Vagina (tissue), 2 donors: ENCODE data around the gene NUDT14.

Source experiments
- POLR2A ChIP-seq, 2 donors: fragments of 450-650 bp; IDR thresholded peaks; one replicate each; pipeline ENCODE4 v1.6.1; 2017; ENCODE audit warnings: antibody characterized with exemption in 2 of 2, mild to moderate bottlenecking in 2 of 2, moderate library complexity in 2 of 2
- POLR2AphosphoS5 ChIP-seq, 2 donors: sonication (generic); formaldehyde crosslinking; IDR thresholded peaks; one replicate each; pipeline ENCODE4 v1.9.0; 2017; ENCODE audit warnings: antibody characterized with exemption in 2 of 2, mild to moderate bottlenecking in 2 of 2, low read depth in 1 of 2; ENCODE audit not compliant: insufficient read depth in 1 of 2
- TF ChIP-seq, protein P1 (sequence below), 3 experiments: fragments of 450-650 bp in 2 of 3; fragments of 200-600 bp in 1 of 3; sonication (generic) in 1 of 3; IDR thresholded peaks; one replicate each; pipeline ENCODE4 v1.5.1; 2017 to 2019; ENCODE audit warnings: antibody characterized with exemption in 3 of 3, mild to moderate bottlenecking in 2 of 3, moderate library complexity in 2 of 3

DNA sequence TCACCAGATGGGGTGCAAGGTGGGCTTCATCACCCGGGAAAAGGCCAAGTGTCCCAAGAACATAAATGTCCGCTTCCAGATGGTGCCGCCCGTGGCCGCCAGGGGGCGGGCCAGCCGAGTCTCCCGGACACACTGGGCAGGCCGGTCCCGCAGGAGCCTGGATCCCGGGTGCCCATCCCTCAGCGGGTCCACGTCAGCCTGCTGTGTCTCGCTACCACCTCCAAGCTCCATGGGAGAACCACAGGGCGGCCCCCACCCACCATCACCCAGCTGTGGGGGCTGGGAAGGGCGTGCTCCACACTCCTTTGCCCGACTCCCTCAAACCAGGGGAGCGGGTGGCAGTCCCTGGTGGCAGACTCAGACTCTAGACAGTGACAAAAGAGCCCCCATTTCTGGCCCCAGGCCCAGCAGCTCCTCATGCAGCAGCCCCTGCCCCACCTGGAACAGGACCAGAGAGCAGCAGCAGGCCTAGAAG is 22.0 kb upstream of the NUDT14 start:
- TF ChIP-seq POLR2AphosphoS5 (IDR thresholded peaks at IDR 0.05; ENCODE audit: insufficient read depth in 1 of 2, low read depth in 1 of 2): no peak
- TF ChIP-seq, protein P1, sequence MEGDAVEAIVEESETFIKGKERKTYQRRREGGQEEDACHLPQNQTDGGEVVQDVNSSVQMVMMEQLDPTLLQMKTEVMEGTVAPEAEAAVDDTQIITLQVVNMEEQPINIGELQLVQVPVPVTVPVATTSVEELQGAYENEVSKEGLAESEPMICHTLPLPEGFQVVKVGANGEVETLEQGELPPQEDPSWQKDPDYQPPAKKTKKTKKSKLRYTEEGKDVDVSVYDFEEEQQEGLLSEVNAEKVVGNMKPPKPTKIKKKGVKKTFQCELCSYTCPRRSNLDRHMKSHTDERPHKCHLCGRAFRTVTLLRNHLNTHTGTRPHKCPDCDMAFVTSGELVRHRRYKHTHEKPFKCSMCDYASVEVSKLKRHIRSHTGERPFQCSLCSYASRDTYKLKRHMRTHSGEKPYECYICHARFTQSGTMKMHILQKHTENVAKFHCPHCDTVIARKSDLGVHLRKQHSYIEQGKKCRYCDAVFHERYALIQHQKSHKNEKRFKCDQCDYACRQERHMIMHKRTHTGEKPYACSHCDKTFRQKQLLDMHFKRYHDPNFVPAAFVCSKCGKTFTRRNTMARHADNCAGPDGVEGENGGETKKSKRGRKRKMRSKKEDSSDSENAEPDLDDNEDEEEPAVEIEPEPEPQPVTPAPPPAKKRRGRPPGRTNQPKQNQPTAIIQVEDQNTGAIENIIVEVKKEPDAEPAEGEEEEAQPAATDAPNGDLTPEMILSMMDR (IDR thresholded peaks at IDR 0.05): peak; percentile 77 to 89 (median 83)
- no peak for TF ChIP-seq POLR2A (IDR thresholded peaks at IDR 0.05)
